Measurements from ENCODE around the gene UNK. TPM values are rescaled to one million over a fixed set of nuclear protein-coding genes. Genes with fewer than 3 reads are reported as not detected.
A peak's percentile ranks its signal among the peaks of the same experiment; 100 is the strongest.
"Not testable (repeated sequence)": the region's sequence is repeated elsewhere in the genome, so short reads cannot be mapped to it uniquely, and the experiment has no call there.

The UNK gene
- total RNA-seq, 1 donor from 2014 or later = 16.0 TPM

DNA sequence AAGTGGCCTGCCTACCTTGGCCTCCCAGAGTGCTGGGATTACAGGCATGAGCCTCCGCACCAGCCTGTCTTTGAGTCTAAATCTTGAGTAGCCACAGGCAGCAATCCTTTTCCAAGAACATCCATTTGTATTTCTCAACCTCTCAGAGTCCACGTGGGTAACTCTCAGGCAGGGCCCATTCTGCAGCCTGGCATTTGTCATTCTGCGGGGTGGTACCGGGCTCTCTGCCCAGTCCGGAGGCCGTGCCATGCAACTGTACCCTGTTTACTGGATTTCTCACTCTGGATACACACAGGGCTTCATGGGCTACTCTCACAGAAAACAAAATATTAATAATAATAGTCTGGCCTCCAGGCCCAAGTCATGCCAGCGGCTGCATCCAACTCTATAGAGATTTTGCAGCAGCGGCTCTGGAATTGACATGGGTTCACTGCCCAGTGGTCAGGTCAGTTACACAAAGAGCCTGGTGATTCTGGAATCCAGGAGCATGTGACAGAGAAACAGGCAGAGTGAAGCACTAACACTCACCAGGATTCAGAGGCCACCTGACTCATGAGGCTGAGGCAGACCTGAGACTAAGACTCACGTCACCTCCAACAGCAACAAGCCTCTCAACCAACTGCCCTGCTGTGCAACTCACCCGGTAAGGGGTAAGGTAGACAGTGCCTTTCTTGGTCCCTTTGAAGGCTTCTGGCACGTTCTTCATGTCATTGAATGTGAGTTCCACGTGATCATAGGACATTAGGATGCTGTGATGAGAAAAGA is 66.5 kb downstream of the UNK start:
- ATAC-seq = no peak
- no peak for DNase-seq (ENCODE audit: missing footprints)
- intact Hi-C loops (cut with DNase I) = no loop called here

DNA sequence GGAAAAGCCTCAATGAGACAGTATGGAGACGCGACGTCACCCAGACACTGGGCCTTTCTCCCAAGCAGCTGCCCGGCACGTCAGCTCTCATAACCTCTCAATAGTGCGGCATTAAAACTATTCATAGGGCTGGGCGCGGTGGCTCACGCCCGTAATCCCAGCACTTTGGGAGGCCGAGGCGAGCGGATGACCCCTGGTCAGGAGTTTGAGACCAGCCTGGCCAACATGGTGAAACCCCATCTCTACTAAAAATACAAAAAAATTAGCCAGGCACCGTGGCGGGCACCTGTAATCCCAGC is 67.0 kb downstream of the UNK start:
- intact Hi-C loops (cut with DNase I); ATAC-seq; DNase-seq (ENCODE audit: missing footprints): not testable (repeated sequence)

DNA sequence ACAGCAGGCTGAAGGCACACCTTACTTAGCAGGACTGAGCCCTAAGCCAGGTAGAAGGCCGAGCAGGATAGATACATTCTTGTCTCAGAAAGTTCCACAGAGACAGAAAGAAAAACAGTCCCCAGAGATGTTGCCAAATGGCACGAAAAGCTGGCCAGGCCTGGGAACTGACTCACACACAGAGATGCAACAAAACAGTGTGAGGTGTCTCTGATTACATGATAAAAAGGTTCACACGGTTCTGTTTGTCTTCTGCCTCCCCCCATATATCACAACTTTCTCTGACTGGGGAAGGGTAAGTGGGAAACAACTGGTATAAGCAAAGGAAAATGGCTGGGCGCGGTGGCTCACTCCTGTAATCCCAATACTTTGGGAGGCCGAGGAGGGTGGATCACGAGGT is 68.8 kb downstream of the UNK start:
- intact Hi-C loops (cut with DNase I) = no loop called here
- no peak for ATAC-seq
- no peak for DNase-seq (ENCODE audit: missing footprints)

DNA sequence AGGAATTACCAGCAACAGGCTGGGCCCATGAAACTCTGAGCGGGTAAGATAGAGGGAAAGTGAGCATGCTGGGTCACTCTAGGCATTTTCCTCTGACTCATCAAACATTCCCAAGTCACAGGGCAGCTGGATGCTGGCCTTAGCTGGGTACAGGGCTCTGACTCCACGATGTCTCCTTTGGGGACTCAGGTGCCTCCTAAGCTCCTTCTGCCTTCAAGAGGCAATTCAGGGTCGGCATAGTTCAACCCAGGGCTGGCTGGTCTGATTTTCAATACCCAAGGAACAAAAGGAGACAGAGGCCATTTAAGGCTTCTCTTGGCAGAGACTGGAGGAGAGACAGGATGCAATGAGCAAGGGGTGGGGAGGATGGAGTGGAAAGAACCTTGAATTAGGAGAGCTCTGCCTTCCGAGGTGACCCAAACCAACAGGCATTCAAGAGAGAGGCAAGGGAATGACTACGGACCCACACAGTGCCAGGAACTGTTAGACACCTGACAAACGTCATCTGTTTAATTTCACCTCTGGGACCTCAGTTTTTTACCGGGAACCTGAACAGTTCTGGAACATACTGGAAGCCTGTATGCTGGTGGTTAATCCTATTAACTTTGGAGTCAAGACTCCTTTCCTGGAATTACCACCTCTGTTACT is 69.6 kb downstream of the UNK start:
- no peak for ATAC-seq
- no peak for DNase-seq (ENCODE audit: missing footprints)

DNA sequence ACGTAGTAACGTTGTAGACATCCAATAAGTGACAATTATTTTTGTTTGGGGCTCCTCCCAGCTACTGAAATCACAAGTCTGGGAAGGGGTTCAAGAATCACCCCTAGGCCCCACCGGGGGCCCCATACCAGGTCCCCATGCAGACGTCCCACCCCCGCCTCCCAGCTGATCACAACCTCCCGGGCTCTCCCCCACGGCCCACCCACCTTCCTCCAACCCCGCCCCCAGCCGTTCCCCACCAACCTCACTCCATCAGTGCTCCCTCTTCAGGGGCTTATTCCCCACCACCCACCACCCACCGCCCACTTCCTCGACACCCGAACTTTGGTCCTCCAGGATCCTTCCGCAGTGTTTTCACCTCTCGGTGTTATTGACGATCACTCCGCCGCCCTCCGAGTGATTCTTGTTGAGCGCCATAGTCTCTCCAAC is 70.3 kb downstream of the UNK start:
- DNase-seq (ENCODE audit: missing footprints) = no peak
- ATAC-seq = peak; percentile 2
- intact Hi-C loops (cut with DNase I) = loop anchor here (1.0 to 2.0 kb wide), 3 partner anchors 17 to 70 kb away; partner anchors contain the start of genes TRIM65 and UNK

More for the DNA sequence above, 69.6 kb downstream of the UNK start:
- intact Hi-C loops (cut with DNase I) = loop anchor here (2.0 kb wide), 2 partner anchors 43 to 69 kb away; partner anchors contain the start of genes TRIM65 and UNK

DNA sequence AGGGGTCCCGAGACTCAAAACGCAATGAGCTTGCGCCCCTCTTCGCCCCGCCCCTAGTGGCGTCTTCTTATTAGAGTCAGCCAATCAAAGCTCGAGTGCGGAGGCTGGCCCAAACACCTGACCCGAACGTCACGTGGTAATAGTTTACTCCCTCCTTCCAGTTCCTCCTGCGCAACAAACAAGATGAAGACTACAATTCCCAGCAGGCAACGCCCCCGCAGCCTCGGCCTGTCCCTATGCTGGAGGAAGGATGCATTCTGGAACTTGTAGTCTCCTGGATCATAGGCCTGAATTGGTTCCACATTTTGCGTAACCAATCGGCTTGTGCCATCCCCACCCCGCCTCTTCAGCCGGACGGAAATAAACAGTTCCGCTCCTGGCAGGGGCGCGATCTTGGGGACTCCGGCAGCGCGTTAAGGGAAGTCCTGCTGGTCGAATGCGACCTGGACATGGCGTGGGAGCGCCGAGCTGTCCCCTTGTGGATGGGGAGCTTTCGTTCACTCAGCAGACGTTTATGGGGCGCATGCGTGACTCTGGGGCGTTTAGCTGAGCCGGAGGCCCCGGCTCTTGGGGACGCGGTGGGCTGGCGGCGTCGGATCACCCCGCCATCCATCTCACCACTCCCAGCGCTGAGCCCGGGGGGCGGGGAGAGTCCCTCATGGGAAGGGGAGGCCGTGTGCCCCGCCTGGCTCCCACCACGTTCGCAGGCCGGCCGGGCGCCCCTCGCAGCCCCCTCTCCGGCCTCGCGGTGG is 70.9 kb downstream of the UNK start, which contains the start of gene WBP2:
WBP2 (minus strand) TSS at position 26 of the 752 bp plus-strand sequence. CDS start 38 bp downstream, outside the sequence.
- ATAC-seq (peak; percentile 95), DNase-seq (ENCODE audit: missing footprints) (peak; percentile 98)
- intact Hi-C loops (cut with DNase I) = loop anchor here (1.0 to 2.0 kb wide), 3 partner anchors 17 to 71 kb away; partner anchors contain the start of genes TRIM65 and UNK

DNA sequence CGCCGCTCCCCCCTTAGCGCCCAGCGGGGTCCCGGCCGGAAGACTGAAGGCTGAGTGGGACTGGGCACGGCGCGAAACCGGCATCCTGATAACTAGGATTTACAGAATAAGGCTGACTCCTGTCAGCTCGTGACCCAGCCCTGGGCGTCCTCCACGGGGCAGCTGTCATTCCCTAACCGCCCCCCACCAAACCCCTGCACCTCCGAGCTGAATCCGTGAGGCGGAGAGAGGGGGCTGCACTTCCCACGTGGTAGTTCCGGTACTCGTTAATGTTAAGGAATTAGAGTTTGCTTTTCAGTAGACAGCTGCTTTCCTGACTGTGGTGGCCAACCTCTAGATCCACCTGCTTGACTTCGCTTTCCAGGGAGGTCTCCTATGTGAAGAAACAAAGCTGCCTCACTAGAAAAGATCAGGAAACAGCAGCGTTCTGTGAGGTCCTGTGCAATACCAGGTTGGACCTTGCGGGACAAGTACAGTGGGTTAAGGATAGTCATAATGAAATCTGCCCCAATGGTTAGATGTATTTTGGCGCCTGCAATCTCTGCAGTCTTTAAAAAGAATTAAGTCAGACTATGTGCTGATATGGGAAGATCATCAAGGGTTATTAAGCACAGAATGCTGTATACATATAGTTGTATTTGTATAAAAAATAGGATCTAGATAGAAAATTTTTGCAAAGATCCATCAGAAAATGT is 71.6 kb downstream of the UNK start:
- intact Hi-C loops (cut with DNase I) = no loop called here
- peak; percentile 45 for ATAC-seq
- no peak for DNase-seq (ENCODE audit: missing footprints)

DNA sequence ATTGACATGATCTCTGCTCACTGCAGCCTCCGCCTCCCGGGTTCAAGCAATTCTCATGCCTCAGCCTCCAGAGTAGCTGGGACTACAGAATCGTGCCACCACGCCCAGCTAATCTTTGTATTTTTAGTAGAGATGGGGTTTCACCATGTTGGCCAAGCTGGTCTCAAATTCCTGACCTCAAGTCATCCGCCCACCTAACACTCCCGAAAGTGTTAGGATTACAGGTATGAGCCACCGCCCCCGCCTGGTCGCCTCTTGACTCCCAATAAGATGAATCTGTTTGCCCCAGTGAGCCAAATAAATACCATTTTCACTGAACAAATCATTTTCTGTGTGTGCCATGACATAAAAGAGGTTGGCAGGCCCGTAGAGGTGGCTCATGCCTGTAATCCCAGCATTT is 74.8 kb downstream of the UNK start:
- DNase-seq (ENCODE audit: missing footprints); intact Hi-C loops (cut with DNase I); ATAC-seq: not testable (repeated sequence)

DNA sequence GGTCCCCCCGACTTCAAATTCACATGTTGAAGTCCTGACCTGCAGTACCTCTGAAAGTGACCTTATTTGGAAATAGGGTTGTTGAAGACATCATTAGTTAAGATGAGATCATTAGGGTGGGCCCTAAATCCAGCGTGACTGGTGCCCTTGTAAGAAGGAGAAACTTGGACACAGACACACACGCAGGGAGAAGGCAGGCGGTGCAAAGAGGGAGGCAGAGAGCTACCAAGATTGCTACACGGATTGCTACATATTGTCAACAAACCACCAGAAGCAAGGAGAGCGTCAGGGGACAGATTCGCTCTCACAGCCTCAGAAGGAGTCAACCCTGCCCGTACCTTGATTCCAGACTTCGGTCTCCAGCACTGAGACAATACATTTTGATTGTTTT is 77.3 kb downstream of the UNK start:
- peak; percentile 55 for ATAC-seq
- intact Hi-C loops (cut with DNase I) = no loop called here
- DNase-seq (ENCODE audit: missing footprints) = no peak

DNA sequence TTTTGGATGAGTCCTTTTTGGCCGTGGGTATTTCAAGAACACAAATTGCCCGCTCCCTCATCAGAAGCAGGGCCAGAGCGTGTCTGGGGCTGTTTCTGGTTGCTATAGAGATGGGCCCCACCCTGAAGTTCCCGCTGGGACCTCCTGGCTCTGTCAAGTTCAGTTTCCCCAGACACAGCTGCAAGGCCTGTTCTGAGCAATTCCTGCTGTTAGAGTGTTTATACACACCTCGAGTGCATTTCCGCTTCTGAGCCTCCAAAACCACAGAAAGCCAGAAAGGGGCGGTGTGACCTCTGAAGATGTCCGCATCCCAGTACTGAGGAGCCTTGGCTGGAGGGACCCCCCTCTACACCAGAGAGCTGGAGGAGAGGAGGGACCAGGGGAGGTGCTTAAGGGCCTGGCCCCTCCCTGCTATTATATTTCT is 79.9 kb downstream of the UNK start:
- ATAC-seq (peak; percentile 92), DNase-seq (ENCODE audit: missing footprints) (peak; percentile 84)
- intact Hi-C loops (cut with DNase I) = no loop called here

DNA sequence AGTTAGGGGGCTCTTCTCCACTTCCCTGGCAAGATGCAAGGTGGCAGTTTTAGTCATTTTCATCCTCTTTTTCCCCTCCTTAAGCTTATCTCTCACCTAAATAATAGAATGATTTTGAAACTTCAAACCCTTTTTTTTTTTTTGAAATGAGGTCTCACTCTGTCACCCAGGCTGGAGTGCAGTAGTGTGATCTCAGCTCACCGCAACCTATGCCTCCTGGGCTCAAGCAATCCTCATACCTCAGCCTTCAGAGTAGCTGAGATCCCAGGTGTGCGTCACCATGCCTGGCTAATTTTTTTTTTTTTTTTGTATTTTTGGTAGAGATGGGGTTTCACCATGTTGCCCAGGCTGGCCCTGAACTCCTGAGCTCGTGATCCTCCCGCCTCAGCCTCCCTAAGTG is 80.3 kb downstream of the UNK start:
- ATAC-seq; DNase-seq (ENCODE audit: missing footprints); intact Hi-C loops (cut with DNase I): not testable (repeated sequence)

DNA sequence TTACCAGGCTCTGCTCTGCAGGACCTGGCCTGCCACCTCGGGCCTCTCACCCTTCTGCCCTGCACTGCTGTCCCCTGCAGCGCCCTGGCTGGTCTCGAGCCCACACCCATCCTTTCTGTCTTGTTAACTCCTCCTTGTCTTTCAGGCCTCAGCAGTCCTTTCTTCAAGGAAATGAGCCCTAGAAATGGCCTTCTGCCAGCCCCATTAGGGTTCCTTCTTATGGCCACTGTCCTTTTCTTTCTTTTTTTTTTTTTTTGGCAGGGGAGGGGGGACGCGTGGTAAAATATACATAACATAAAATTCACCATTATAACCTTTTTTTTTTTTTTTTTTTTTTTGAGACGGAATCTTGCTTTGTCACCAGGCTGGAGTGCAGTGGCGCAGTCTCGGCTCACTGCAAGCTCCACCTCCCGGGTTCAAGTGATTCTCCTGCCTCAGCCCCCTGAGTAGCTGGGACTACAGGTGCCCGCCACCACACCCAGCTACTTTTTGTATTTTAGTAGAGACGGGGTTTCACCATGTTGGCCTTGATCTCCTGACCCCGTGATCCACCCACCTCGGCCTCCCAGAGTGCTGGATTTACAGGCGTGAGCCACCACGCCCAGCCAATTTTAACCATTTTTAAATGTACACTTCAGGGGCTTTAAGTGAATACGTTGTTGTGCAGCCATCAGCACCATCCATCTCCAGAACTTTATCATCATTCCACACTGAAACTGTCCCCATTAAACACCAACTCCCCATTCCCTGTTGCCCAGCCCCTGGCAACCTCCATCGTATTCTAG is 81.0 kb downstream of the UNK start:
- DNase-seq (ENCODE audit: missing footprints); ATAC-seq; intact Hi-C loops (cut with DNase I): not testable (repeated sequence)

DNA sequence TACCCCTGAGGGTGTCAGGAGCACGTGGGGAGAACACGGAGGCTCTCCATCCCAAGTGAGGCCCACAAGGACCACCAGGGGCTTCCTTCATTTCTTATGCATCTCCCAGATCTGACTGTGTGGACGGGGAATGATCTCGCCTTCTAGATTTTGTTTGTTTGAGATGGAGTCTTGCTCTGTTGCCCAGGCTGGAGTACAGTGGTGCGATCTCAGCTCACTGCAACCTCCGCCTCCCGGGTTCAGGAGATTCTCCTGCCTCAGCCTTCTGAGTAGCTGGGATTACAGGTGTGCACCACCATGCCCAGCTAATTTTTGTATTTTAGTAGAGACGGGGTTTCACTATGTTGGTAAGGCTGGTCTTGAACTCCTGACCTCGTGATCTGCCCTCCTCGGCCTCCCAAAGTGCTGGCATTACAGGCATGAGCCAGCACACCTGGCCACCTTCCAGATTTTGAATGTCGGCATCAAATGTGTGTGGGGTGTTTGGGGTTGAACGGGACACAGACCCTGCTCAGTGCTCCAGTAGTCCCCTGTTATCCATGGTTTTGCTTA is 84.2 kb downstream of the UNK start:
- intact Hi-C loops (cut with DNase I); DNase-seq (ENCODE audit: missing footprints); ATAC-seq: not testable (repeated sequence)

DNA sequence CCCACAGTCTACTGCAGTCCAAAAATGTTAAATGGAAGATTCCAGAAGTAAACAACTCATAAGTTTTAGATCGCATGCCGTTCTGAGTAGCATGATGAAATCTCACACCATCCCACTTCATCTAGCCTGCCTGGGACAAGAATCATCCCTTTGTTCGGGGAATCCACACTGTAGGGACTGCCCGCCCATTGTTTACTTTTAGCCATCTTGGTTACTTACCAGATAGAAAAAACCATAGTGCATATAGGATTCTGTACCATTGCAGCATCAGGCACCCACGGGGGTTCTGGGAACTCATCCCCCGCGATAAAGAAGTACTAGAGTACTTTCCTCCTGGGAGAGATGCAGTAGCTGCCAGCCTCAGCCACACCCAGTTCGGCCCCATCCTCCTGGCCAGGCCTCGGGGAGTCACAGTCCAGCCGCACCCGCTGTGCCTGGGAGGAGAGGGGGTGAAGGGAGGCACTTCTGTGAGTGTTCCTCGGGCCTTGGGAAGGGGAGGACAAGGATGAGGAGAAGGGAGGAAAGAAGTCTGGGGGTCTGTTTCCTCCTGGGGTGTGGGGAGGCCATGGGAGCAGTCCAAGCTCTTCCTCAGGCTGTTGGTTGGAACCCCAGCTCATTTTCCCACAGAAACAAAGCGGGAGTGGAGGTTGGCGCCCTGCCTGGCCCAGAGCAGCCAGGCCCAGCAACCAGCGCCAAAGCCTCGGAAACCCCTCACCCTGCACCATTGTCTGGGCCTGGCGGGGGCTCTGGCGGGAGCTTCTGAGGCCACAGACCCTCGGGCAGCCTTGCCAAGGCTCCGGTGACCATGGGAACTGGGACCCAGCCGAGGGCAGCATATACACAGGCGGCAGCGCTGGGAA is 84.9 kb downstream of the UNK start:
- ATAC-seq (peak; percentile 69), DNase-seq (ENCODE audit: missing footprints) (peak; percentile 85)
- intact Hi-C loops (cut with DNase I) = no loop called here

DNA sequence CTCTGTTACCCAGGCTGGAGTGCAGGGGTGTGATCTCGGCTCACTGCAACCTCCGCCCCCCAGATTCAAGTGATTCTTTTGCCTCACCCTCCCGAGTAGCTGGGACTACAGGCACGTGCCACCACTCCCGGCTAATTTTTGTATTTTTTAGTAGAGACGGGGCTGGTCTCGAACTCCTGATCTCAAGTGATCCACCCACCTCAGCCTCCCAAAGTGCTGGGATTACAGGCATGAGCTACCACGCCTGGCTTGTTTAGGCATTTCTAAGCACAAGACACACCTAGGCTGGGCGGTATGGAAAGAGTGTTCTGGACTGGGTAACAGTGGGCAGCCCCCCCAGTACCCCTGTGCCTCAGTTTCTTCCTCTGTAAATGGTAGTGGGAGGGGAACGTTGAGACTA is 85.6 kb downstream of the UNK start:
- intact Hi-C loops (cut with DNase I); DNase-seq (ENCODE audit: missing footprints); ATAC-seq: not testable (repeated sequence)

DNA sequence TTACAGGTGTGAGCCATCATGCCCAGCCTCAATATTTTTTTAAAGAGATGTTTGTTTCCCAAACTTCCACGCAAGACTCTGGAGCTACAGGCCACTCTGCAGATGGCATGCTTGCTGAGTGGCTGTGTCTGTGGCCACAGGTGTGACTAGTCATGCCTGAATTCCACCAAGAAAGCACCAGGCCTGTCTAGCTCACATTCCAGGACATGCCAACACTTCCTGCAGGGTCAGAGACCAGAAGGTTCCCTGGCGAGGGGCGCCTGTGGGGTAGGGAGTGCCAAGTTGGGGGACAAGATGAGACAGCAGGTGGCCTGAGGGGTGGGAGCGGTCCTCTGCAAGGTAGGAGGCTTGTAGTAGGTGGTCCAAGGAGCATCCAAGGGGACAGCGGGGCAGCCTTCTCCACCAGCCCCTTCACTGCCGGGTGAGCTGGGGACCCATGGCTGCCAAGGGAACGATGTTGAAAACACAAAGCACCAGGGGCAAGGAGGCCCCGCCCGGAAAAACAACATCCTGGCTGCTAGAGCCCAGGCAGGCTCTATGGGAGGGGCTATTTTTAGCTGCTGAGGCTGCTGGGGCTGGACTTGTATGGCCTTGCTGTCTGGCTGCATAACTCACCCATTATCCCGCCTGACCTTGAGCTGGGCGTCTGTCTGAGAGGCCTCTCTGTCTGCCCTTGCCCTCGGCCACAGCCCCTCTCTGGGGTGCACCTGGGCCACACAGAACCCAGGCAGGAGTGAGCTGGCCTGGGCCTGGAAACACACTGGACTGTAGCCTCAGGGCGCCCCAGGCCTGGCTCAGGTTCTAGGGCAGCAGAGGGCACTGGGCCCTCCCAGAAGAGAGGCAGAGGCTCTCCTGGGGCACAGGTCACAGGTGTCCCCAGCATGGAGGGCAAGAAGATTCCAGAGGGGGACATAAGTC is 88.1 kb downstream of the UNK start:
- peak; percentile 62 for ATAC-seq
- intact Hi-C loops (cut with DNase I) = loop anchor here (1.0 kb wide), 1 partner anchor 17 kb away; the partner anchor contains the start of gene WBP2
- DNase-seq (ENCODE audit: missing footprints) = peak; percentile 88

Measured in Right ventricle myocardium inferior (tissue), 1 donor.